ENCODE measurements around the gene RCSD1.

RCSD1 gene

GRCh38 chr1:167644551-167644950, 14.5 kb downstream of the RCSD1 start:
- no peak for DNase-seq

- no peak for DNase-seq
Measured at GRCh38 chr1:167645140-167645541, 15.1 kb downstream of the RCSD1 start.

- DNase-seq = no peak
Measured at GRCh38 chr1:167645625-167646414, 15.8 kb downstream of the RCSD1 start.

GRCh38 chr1:167648252-167648849, 18.3 kb downstream of the RCSD1 start:
- no peak for DNase-seq

GRCh38 chr1:167648978-167649744, 19.1 kb downstream of the RCSD1 start:
- no peak for DNase-seq

GRCh38 chr1:167650269-167651160, 20.5 kb downstream of the RCSD1 start:
- DNase-seq = peak; percentile 23

GRCh38 chr1:167651161-167651693, 21.2 kb downstream of the RCSD1 start:
- no peak for DNase-seq

GRCh38 chr1:167654975-167655575, 25.0 kb downstream of the RCSD1 start:
- DNase-seq = no peak

GRCh38 chr1:167656657-167657056, 26.6 kb downstream of the RCSD1 start:
- DNase-seq = no peak

GRCh38 chr1:167658574-167659328, 28.7 kb downstream of the RCSD1 start:
- no peak for DNase-seq

- DNase-seq = no peak
Measured at GRCh38 chr1:167659450-167659849, 29.4 kb downstream of the RCSD1 start.

GRCh38 chr1:167659881-167660280, 29.8 kb downstream of the RCSD1 start:
- no peak for DNase-seq

- DNase-seq = no peak
Measured at GRCh38 chr1:167661527-167662426, 31.7 kb downstream of the RCSD1 start.

- DNase-seq = no peak
Measured at GRCh38 chr1:167663002-167663772, 33.2 kb downstream of the RCSD1 start.

- no peak for DNase-seq
Measured at GRCh38 chr1:167665469-167665868, 35.4 kb downstream of the RCSD1 start.

- no peak for DNase-seq
Measured at GRCh38 chr1:167666416-167666815, 36.4 kb downstream of the RCSD1 start.

- DNase-seq = no peak
Measured at GRCh38 chr1:167667536-167667935, 37.5 kb downstream of the RCSD1 start.

- DNase-seq = no peak
Measured at GRCh38 chr1:167668108-167668507, 38.1 kb downstream of the RCSD1 start.
